GM18870 (cell line): ENCODE data around the gene ZNF316.
"Not testable (repeated sequence)": the region's sequence is repeated elsewhere in the genome, so short reads cannot be mapped to it uniquely, and the experiment has no call there.

Experiments used
- ATAC-seq: cut with Tn5 transposase; IDR thresholded peaks from one replicate; pipeline ENCODE4 v1.9.1; 2021; ENCODE audit warnings: moderate library complexity; ENCODE audit not compliant: unreplicated experiment

Gene ZNF316

GRCh38 chr7:6646465-6646864 lies 9.3 kb downstream of the ZNF316 start:
- no peak for ATAC-seq

GRCh38 chr7:6647080-6647479 lies 10.0 kb downstream of the ZNF316 start:
- no peak for ATAC-seq

GRCh38 chr7:6647541-6647940 lies 10.4 kb downstream of the ZNF316 start:
- ATAC-seq = no peak

GRCh38 chr7:6648066-6648814 lies 11.1 kb downstream of the ZNF316 start:
- no peak for ATAC-seq

- ATAC-seq = no peak
Measured at GRCh38 chr7:6648815-6649104, 11.6 kb downstream of the ZNF316 start.

GRCh38 chr7:6649241-6649961 lies 12.3 kb downstream of the ZNF316 start:
- ATAC-seq = no peak

- no peak for ATAC-seq
Measured at GRCh38 chr7:6650086-6650485, 13.0 kb downstream of the ZNF316 start.

- ATAC-seq = no peak
Measured at GRCh38 chr7:6650521-6651011, 13.4 kb downstream of the ZNF316 start.

- no peak for ATAC-seq
Measured at GRCh38 chr7:6651851-6652445, 14.8 kb downstream of the ZNF316 start.

GRCh38 chr7:6652446-6653011 lies 15.4 kb downstream of the ZNF316 start:
- ATAC-seq = no peak

GRCh38 chr7:6653071-6654003 lies 16.2 kb downstream of the ZNF316 start:
- no peak for ATAC-seq

- ATAC-seq = no peak
Measured at GRCh38 chr7:6654113-6654841, 17.2 kb downstream of the ZNF316 start.

- ATAC-seq = no peak
Measured at GRCh38 chr7:6654842-6655610, 17.9 kb downstream of the ZNF316 start.

GRCh38 chr7:6655636-6656385 lies 18.7 kb downstream of the ZNF316 start:
- no peak for ATAC-seq

- no peak for ATAC-seq
Measured at GRCh38 chr7:6656413-6656812, 19.3 kb downstream of the ZNF316 start.

- no peak for ATAC-seq
Measured at GRCh38 chr7:6658618-6659345, 21.7 kb downstream of the ZNF316 start.

GRCh38 chr7:6670851-6671250 lies 33.7 kb downstream of the ZNF316 start:
- not testable (repeated sequence) for ATAC-seq
